CD4-positive, alpha-beta T cell treated with Interferon alpha-2 for 1 hour (primary cell): Measurements from ENCODE around the gene GDAP1L1.
"Not testable (repeated sequence)": the region's sequence is repeated elsewhere in the genome, so short reads cannot be mapped to it uniquely, and the experiment has no call there.

Experiments
- DNase-seq, 2 donors: peaks; one replicate each; pipeline ENCODE4 v3.0.0-alpha.2; 2020 to 2022

The GDAP1L1 gene

GRCh38 chr20:44221368-44221954 is 25.6 kb upstream of the GDAP1L1 start:
- DNase-seq: no peak

- DNase-seq: no peak
Observed at GRCh38 chr20:44222027-44222426, 25.1 kb upstream of the GDAP1L1 start.

- DNase-seq: no peak
Observed at GRCh38 chr20:44222633-44223368, 24.3 kb upstream of the GDAP1L1 start.

GRCh38 chr20:44223721-44224120 is 23.4 kb upstream of the GDAP1L1 start:
- no peak for DNase-seq

- no peak for DNase-seq
Observed at GRCh38 chr20:44224637-44225036, 22.5 kb upstream of the GDAP1L1 start.

GRCh38 chr20:44228465-44229258 is 18.4 kb upstream of the GDAP1L1 start:
- no peak for DNase-seq

- no peak for DNase-seq
Observed at GRCh38 chr20:44231193-44231592, 15.9 kb upstream of the GDAP1L1 start.

GRCh38 chr20:44231713-44232468 is 15.2 kb upstream of the GDAP1L1 start:
- no peak for DNase-seq

GRCh38 chr20:44232469-44232856 is 14.6 kb upstream of the GDAP1L1 start:
- DNase-seq: not testable (repeated sequence)

- no peak for DNase-seq
Observed at GRCh38 chr20:44233436-44234016, 13.6 kb upstream of the GDAP1L1 start.

GRCh38 chr20:44234566-44235317 is 12.4 kb upstream of the GDAP1L1 start:
- no peak for DNase-seq

GRCh38 chr20:44235702-44236101 is 11.4 kb upstream of the GDAP1L1 start:
- no peak for DNase-seq

GRCh38 chr20:44236840-44237239 is 10.3 kb upstream of the GDAP1L1 start:
- not testable (repeated sequence) for DNase-seq

GRCh38 chr20:44241796-44242195 is 5.3 kb upstream of the GDAP1L1 start:
- no peak for DNase-seq

GRCh38 chr20:44245977-44246376 is 1.1 kb upstream of the GDAP1L1 start:
- no peak for DNase-seq

- peak in 1 of 2 donors; percentile 1 for DNase-seq
Observed at GRCh38 chr20:44247586-44248409, 690 bp downstream of the GDAP1L1 start.

GRCh38 chr20:44248410-44248759 is 1.3 kb downstream of the GDAP1L1 start:
- DNase-seq: no peak

GRCh38 chr20:44251284-44251683 is 4.2 kb downstream of the GDAP1L1 start:
- DNase-seq: no peak

- DNase-seq: no peak
Observed at GRCh38 chr20:44253528-44253927, 6.4 kb downstream of the GDAP1L1 start.

- no peak for DNase-seq
Observed at GRCh38 chr20:44254073-44254472, 7.0 kb downstream of the GDAP1L1 start.

GRCh38 chr20:44255942-44256341 is 8.8 kb downstream of the GDAP1L1 start:
- DNase-seq: no peak
